Renal pelvis (tissue), 4 donors: ENCODE data around the gene RAB1B. TPM values are rescaled to one million over a fixed set of nuclear protein-coding genes. Genes with fewer than 3 reads are reported as not detected.
A peak's percentile ranks its signal among the peaks of the same experiment; 100 is the strongest.
"Not testable (repeated sequence)": the region's sequence is repeated elsewhere in the genome, so short reads cannot be mapped to it uniquely, and the experiment has no call there.

Source experiments
- DNase-seq: peaks from one replicate; pipeline ENCODE4 v3.0.0-alpha.2; 2013
- polyA plus RNA-seq, 3 donors: library from polyadenylated mRNA; unstranded; fragments of 120-200 nt; gene quantifications; one replicate each; pipeline ENCODE4 v1.2.1, GENCODE V29; 2013; ENCODE audit not compliant: insufficient read length in 3 of 3

The RAB1B gene
- polyA plus RNA-seq, 3 donors = 129 to 152 (median 142) TPM

- DNase-seq = no peak
Measured at GRCh38 chr11:66294626-66295620, 26.5 kb downstream of the RAB1B start.

DNA sequence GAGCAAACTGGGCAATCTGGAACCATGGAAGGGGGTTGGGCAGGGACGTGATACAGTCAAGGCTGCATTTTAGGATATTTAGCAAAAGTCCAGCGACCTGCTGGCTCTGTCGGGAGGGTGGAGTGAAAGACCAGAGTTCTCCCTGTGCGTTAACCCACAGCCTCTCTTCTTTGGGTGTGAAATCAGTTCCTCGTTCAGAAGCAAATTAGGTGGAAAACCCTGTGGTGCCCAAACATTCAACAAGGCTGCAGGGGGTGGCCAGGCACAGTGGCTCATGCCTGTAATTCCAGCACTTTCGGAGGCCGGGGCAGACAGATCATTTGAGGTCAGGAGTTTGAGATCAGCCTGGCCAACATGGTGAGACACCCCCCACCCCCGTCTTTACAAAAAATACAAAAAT, 29.2 kb downstream of the RAB1B start:
- no peak for DNase-seq

GRCh38 chr11:66299186-66299585, 30.7 kb downstream of the RAB1B start:
- no peak for DNase-seq

GRCh38 chr11:66302656-66303055, 34.2 kb downstream of the RAB1B start:
- no peak for DNase-seq

DNA sequence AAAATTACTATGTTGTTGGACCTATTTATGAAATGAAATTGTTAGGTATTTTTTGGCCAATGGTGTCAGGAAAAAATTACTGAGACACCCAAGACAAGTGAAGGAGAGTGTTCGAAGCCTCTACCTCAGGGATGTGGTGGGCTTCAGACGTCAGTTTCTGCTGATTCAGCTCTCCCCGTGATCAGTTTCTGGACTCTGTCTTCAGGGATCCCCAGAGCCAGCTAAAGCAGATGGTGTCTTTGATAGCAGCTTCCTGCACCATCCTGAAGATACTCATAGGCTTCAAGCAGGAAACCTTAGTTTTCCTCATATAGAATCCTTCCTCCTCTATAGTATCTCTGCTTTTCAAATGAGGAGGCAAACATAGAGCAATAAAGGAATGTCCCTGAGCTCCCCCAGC, 41.0 kb downstream of the RAB1B start:
- no peak for DNase-seq

DNA sequence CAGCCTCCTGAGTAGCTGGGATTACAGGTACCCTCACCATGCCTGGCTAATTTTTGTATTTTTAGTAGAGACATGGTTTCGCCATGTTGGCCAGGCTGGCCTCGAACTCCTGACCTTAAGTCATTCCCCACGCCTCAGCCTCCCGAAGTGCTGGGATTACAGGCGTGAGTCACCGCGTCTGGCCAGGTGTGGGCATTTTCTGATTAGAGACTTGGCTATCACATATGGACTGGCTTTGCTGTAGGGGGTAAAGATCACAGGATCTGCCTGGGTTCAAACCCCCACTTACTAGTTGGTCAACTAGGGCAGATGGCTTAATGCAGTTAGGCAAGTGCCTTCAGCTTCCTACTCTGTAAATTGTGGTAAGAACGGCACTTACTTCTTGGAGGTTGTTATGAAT, 41.9 kb downstream of the RAB1B start:
- DNase-seq = no peak

DNA sequence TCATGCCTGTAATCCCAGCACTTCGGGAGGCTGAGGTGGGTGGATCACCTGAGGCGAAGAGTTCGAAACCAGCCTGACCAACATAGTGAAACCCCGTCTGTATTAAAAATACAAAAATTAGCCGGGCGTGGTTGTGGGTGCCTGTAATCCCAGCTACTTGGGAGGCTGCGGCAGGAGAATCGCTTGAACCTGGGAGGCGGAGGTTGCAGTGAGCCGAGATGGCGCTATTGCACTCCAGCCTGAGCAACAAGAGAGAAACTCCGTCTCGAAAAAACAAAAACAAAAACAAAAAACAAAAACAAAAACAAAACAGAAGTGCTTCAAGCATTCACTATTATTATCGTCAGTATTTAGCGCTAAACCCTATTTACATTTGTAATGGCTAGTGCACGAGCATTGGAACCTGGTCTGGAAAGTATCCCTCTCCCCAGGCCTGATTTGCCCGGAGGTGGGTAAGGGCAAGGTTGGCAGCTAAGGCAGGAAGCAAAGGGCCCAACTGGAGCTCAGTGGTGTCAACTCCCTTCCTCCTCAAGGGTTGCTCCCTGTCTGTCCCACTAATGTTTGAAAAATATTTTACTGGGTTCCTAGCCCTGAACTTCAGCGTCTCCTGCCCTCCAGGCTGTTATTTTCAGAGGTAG, 42.5 kb downstream of the RAB1B start:
- not testable (repeated sequence) for DNase-seq

DNA sequence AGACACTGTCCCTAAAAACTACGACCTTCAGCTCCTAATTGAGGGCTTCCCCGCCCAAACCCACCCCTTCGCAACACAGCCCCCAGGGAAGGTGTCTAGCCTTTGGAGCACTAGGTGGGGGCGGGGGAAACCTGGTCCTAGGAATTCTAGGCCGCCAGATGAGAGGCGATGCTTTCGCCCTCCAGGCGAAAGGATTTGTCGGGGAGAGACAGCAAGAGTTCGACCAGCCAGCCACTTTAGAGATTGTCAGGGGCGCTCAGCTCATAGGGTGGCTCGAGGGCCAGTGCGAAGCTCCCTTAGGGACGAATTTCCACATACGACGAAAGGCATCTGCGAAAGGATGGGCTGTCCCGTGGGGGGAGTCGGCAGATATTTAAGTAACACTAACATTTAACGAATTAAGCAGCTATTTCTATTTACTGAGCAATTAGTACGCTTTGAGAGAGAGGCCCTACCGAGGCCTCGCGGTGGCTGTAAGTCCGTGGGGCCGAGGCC, 43.1 kb downstream of the RAB1B start:
- no peak for DNase-seq

- DNase-seq = peak; percentile 92
Measured at GRCh38 chr11:66311965-66312548, 43.6 kb downstream of the RAB1B start.

DNA sequence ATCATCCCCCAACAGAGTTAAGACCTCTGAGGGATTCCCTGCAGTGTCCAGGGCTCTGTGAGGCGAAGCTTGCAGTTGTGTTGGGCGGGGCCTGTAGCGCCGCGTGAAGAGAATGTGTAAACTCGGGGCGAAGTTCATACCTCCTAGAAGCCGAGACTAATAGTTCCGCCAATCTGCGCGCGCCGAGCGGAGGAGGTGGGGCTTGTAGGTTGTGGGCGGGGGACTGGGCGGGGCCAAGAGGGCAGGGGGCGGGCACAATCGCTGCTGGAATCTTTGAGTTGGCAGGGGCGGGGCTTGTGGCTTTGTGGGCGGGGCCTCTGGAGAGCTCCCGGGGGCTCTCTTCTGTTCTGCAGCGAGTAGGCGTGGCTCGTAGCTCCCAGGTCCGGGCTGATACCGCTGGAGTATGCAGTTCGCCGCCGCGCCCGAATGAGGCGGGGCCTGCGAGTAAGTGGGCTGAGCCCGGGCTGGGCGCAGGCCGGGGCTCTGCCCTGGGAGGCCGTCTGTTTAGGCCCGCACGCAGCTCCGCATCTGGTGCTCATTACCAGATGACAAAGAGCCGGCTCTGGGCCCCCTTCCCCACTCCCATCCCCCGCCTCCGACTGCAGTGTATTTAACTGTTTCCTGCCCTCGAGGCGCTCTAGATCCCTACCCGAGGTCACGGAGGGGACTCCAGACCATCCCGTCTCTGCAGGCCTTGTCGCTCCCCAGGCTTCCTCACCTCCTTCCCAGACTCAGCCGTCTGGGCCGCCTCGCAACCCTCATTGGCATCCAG, 44.3 kb downstream of the RAB1B start:
- peak; percentile 97 for DNase-seq

DNA sequence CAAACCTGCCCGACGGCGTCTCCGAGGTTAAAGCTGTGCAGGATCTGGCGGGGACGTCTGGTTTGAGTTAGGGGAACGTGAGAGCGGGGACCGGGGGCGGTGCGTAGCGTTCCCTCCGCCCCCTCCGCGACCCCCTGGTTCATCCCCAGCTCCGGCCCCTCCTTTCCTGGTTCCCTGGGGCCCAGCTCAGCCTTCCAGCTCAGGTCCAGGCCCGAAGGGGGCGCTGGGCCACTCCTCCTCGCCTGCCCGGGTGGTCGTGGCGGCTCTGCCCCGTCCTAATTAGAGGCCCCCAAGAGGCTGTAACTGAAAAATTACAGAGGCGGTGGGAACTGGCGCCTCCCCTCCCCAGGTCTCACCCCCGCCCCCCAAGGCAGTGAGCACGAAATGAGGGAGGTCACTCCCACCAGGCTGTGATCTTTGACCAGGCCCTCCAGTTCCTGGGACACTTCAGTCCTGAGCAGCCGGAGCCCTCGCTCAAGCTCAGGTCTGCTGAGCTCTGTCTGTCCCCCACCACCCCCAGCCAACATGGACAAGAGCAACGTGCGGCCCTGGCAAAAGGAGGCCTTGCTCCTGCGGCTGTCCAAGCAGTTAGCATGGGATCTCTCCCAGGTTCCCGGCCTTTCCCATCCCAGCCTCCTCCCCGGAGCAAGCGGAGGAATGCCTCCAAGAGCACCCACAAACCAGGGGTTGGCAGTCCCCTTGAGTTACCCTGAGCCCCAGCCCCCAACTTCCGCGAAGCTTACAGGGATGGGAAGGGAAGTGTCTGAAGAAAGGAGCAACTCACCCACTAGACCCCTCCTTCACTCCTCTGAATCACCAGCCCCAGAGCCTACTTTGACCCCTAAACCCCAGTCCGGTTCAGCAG, 45.1 kb downstream of the RAB1B start:
- DNase-seq = peak; percentile 77

DNA sequence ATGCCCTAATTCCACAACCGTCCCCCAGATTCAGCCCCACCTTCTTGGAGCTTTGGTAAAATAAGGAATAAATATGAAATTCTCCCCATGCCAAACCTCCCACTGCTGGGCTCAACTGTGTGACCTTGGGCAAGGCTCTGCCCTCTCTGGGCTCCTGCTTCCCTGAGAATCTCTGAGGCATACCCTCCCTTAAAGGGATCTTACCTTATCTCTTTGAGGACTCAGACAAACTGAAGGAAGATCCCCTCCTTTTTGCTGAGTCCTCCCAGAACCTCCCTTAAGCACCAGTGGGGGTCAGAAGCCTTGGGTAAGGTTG, 45.7 kb downstream of the RAB1B start:
- no peak for DNase-seq

DNA sequence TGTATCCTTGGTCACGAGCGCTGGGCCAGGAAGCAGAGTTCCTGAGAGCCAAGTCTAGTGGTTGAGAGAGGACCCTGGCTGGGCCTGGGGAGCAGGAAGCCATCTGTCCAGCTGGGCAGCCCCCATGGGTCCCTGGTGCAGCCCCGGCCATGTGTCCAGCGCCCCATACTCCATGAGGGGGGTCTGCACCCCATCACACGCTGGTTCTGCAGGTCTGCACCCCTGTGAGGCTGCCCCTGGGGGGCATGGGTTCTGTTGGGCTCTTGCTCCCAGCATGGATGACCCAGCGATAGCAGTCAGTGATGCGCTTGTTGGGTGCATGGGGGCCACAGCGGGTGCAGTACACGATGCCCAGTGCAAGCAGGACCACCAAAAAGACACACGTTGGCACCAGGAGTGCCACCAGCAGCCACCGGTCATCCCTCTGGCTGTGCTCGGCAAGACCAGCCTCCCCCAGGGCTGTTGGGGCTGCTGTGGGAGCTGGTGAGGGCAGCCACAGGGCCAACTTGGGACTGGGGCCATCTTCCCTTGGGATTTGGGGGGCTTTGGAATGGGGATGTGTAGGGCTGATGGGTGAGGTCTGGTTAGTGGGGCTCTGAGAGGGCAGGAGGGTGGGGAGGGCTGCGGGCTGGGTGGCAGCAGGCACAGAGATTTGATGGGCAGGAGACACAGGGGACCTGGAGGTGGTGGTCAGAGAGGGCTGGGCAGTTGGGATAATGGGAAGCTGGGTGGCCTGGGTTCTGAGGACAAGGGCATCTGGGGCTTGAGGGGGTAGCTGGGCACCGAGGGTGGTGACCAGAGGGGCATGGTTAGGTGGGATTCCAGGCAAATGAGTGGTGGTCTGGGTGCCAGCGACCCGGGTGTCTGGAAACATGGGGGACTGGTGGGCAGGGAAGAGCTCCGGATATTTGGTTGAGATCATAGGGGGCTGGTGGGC, 46.4 kb downstream of the RAB1B start:
- DNase-seq = no peak

DNA sequence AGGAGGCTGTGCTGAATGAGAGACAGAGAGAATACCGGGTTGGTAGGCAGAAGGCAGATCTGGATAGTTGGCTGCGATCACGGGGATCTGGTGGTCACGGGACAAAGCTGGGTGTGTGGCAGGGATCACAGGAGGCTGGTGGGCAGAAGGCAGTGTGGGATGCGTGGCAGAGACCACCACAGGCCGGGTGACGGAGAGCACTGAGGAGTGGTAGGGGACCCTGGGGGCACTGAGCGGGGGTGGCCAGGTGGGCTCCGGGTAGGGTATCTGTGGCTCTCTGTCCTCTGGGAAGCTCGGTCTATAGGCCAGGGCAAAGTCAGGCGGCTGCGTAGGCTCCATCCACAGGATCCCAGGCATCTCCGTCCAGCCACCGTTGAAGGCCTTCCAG, 47.1 kb downstream of the RAB1B start:
- no peak for DNase-seq

DNA sequence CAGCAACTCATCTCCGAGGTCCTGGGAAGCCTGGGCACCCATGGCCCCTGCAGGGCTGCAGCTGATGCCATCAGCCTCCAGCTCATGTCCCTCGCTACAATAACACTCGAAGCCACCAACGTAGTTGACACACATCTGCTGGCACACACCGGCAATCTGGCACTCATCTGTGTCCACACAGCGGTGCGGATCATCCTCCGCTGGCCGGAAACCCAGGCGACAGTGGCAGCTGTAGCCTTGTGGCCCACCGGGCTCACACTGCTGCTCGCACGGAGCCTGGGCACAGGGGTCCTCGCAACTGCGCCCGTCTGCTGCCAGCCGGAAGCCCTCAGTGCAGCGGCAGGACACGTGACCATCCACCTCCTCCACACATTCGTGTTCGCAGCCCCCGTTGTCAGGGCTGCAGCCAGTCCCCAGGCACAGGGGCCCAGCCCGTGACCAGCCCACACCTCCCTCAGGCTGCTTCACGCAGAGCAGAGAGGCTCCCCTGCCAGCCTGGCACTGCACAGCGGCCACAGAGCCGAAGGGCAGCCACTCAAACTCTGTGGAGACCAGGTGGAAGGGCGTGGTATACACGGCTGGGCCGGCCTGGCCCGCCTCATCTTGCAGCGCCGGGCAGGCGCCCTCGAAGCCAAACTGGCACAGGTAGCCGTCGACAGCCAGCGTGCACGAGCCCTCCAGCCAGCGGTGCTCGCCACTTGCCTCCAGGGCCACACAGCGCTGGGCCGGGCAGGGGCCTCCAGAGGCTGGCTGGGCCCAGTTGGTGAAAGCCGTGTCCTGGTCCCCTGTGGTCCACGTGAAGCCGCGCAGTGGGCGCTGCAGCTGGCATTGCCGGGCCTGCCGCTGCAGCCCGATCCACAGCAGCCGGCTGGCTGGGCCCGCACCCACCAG, 47.7 kb downstream of the RAB1B start:
- no peak for DNase-seq

DNA sequence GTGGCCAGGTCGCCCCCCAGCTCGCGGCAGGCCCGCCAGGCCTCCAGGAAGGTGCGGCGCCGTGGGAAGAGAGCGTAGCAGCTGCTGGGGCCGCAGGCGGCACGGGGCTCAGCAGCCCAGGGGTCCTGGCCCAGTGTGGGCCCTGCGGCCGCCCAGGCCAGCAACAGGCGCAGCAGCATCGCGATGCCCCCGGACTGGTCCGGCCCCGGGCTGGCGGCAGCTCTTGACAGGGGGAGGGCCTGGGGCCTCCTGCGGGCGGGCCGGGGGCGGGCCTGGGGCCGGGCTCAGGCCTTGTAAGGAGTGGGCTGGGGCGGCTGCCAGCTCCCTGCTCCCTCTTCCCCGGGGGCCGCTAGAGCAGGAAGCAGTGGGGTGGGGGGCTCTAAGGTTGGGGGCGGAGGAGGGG, 48.4 kb downstream of the RAB1B start, which contains the start of gene CD248:
Gene CD248, minus strand, starts transcription at position 196 of the 403 bp plus-strand sequence. Its CDS starts 17 bp downstream, at position 179.
- DNase-seq = peak; percentile 78

DNA sequence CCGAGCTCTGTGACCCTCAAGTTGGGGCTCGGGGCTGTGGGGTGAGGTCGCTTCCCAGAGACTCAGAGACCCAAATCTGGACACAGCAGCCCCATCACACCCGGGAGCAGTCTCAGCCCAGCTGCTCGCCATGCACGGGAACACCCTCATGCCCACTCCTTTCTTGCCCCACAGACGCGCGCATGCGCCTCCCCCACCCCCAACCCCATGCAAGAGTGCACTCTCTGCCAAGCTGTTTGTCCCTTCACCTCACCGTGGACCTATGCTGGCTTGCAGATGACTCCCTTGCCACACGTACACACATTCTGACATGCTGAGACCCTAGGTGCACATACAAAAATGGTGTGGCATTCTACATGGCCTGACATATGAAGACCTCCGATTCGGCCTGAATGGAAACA, 48.9 kb downstream of the RAB1B start:
- DNase-seq = no peak
